H9 (cell line): Measurements from ENCODE around the gene CROCC. TPM values are rescaled to one million over a fixed set of nuclear protein-coding genes. Genes with fewer than 3 reads are reported as not detected.

Experiments used
- DNase-seq: peaks from one replicate; pipeline ENCODE4 v3.0.0-alpha.2; 2017
- H2AFZ ChIP-seq: one replicate; pipeline ENCODE4 v1.6.1; 2013; ENCODE audit warnings: mild to moderate bottlenecking, low read length, control low read depth, moderate library complexity
- H2AK5ac ChIP-seq: 2 replicates; pipeline ENCODE4 v1.6.1; 2013; ENCODE audit warnings: low read length, control low read depth, mixed read lengths; ENCODE audit not compliant: insufficient read length
- H2BK120ac ChIP-seq: one replicate; pipeline ENCODE4 v1.6.1; 2013; ENCODE audit warnings: low read depth, mild to moderate bottlenecking, low read length, control low read depth, inconsistent platforms; ENCODE audit not compliant: poor library complexity, severe bottlenecking
- H2BK12ac ChIP-seq: 2 replicates; pipeline ENCODE4 v1.6.1; 2013; ENCODE audit warnings: low read length, control low read depth, mixed read lengths, low read depth; ENCODE audit not compliant: insufficient read length
- H2BK15ac ChIP-seq: 2 replicates; pipeline ENCODE4 v1.6.1; 2013; ENCODE audit warnings: low read depth, low read length, control low read depth
- H2BK20ac ChIP-seq: one replicate; pipeline ENCODE4 v1.6.1; 2013; ENCODE audit warnings: low read depth, mild to moderate bottlenecking, low read length, control low read depth, inconsistent platforms; ENCODE audit not compliant: poor library complexity, severe bottlenecking
- H2BK5ac ChIP-seq: 2 replicates; pipeline ENCODE4 v1.6.1; 2013; ENCODE audit warnings: low read length, control low read depth, mixed read lengths; ENCODE audit not compliant: insufficient read length
- H3K14ac ChIP-seq: 2 replicates; pipeline ENCODE4 v1.6.1; 2013; ENCODE audit warnings: low read length, control low read depth; ENCODE audit not compliant: insufficient read depth
- H3K18ac ChIP-seq: 2 replicates; pipeline ENCODE4 v1.6.1; 2013; ENCODE audit warnings: low read depth, mild to moderate bottlenecking, mixed read lengths, low read length, control low read depth; ENCODE audit not compliant: insufficient read length
- H3K23ac ChIP-seq: 2 replicates; pipeline ENCODE4 v1.6.1; 2013; ENCODE audit warnings: low read length, control low read depth, mixed read lengths, low read depth; ENCODE audit not compliant: insufficient read length
- H3K23me2 ChIP-seq: 2 replicates; pipeline ENCODE4 v1.6.1; 2013; ENCODE audit warnings: low read depth, mild to moderate bottlenecking, mixed read lengths, low read length, control low read depth; ENCODE audit not compliant: insufficient read length, poor library complexity, severe bottlenecking
- H3K27ac ChIP-seq: 2 replicates; pipeline ENCODE4 v1.5.1; 2013; ENCODE audit warnings: low read length, control low read depth, mixed read lengths, low read depth; ENCODE audit not compliant: insufficient read length
- H3K27me3 ChIP-seq: 2 replicates; pipeline ENCODE4 v1.6.1; 2013; ENCODE audit warnings: low read length, control low read depth, inconsistent platforms; ENCODE audit not compliant: insufficient read depth
- H3K4ac ChIP-seq: 2 replicates; pipeline ENCODE4 v1.6.1; 2013; ENCODE audit warnings: low read depth, mild to moderate bottlenecking, control low read depth, inconsistent platforms, low read length, moderate library complexity
- H3K4me1 ChIP-seq: 2 replicates; pipeline ENCODE4 v1.6.1; 2013; ENCODE audit warnings: low read length, control low read depth, inconsistent platforms; ENCODE audit not compliant: insufficient read depth
- H3K4me2 ChIP-seq: 2 replicates; pipeline ENCODE4 v1.6.1; 2013; ENCODE audit warnings: low read length, control low read depth, mixed read lengths; ENCODE audit not compliant: insufficient read length, insufficient read depth
- H3K56ac ChIP-seq: 2 replicates; pipeline ENCODE4 v1.6.1; 2013; ENCODE audit warnings: low read depth, mild to moderate bottlenecking, mixed read lengths, low read length, control low read depth; ENCODE audit not compliant: insufficient read length
- H3K79me1 ChIP-seq: 2 replicates; pipeline ENCODE4 v1.6.1; 2013; ENCODE audit warnings: low read depth, mild to moderate bottlenecking, moderate library complexity, low read length, control low read depth, inconsistent platforms; ENCODE audit not compliant: insufficient read depth, poor library complexity, severe bottlenecking
- H3K79me2 ChIP-seq: 2 replicates; pipeline ENCODE4 v1.6.1; 2013; ENCODE audit warnings: low read length, control low read depth, inconsistent platforms; ENCODE audit not compliant: insufficient read depth
- H3K9ac ChIP-seq: 2 replicates; pipeline ENCODE4 v1.6.1; 2013; ENCODE audit warnings: low read length, control low read depth, mixed read lengths; ENCODE audit not compliant: insufficient read length; ENCODE audit errors: extremely low read depth
- H3K9me3 ChIP-seq: one replicate; pipeline ENCODE4 v1.6.1; 2013; ENCODE audit warnings: low read depth, low read length, inconsistent platforms; ENCODE audit not compliant: control insufficient read depth
- H3T11ph ChIP-seq: one replicate; pipeline ENCODE4 v1.6.1; 2013; ENCODE audit warnings: mild to moderate bottlenecking, low read length, control low read depth, inconsistent platforms
- H4K20me1 ChIP-seq: one replicate; pipeline ENCODE4 v1.6.1; 2013; ENCODE audit not compliant: control insufficient read depth, insufficient read length, insufficient read depth
- H4K5ac ChIP-seq: 2 replicates; pipeline ENCODE4 v1.6.1; 2013; ENCODE audit warnings: low read depth, mild to moderate bottlenecking, mixed read lengths, low read length, control low read depth; ENCODE audit not compliant: insufficient read length
- H4K8ac ChIP-seq: replicated peaks from 2 replicates; pipeline ENCODE4 v1.6.1; 2013; ENCODE audit warnings: low read length, control low read depth, mixed read lengths, low read depth; ENCODE audit not compliant: insufficient read length
- H4K91ac ChIP-seq: 2 replicates; pipeline ENCODE4 v1.6.1; 2013; ENCODE audit warnings: low read depth, mild to moderate bottlenecking, moderate library complexity, mixed read lengths, low read length, control low read depth; ENCODE audit not compliant: insufficient read length
- H3K27ac Mint-ChIP-seq, 3 experiments: 2 replicates in 2 of 3; 3 replicates in 1 of 3; pipeline ENCODE4 v1.8.0; 2020 to 2021; ENCODE audit warnings: mixed read lengths in 3 of 3, mild to moderate bottlenecking in 1 of 3, moderate library complexity in 1 of 3
- H3K27me3 Mint-ChIP-seq: 2 replicates; pipeline ENCODE4 v1.8.0; 2021; ENCODE audit warnings: low read depth, mild to moderate bottlenecking, moderate library complexity, mixed read lengths
- H3K36me3 Mint-ChIP-seq, 3 experiments: 2 replicates in 2 of 3; 3 replicates in 1 of 3; pipeline ENCODE4 v1.8.0; 2020 to 2021; ENCODE audit warnings: low read depth in 3 of 3, mixed read lengths in 3 of 3; ENCODE audit not compliant: insufficient read depth in 1 of 3
- H3K4me1 Mint-ChIP-seq, 2 experiments: 2 replicates each; pipeline ENCODE4 v1.8.0; 2020; ENCODE audit warnings: mixed read lengths in 2 of 2
- H3K4me3 Mint-ChIP-seq, 2 experiments: 2 replicates in 1 of 2; 3 replicates in 1 of 2; pipeline ENCODE4 v1.8.0; 2020 to 2021; ENCODE audit warnings: mild to moderate bottlenecking in 2 of 2, mixed read lengths in 2 of 2, moderate library complexity in 1 of 2
- H3K9me3 Mint-ChIP-seq, 2 experiments: 2 replicates in 1 of 2; 3 replicates in 1 of 2; pipeline ENCODE4 v1.8.0; 2020; ENCODE audit warnings: mild to moderate bottlenecking in 2 of 2, mixed read lengths in 2 of 2, moderate library complexity in 1 of 2
- WGBS: extraction: QIAGEN DNeasy Blood & Tissue Kit; methylation state at CpG from one replicate; pipeline ENCODE4 v1.1.7; 2013; ENCODE audit warnings: missing lambda C conversion rate, low lambda C conversion rate, mixed read lengths; ENCODE audit not compliant: insufficient read length; ENCODE audit errors: extremely low coverage; 5-methylcytosine and 5-hydroxymethylcytosine counted together
- total RNA-seq: library from RNA; stranded (reverse); gene quantifications from 2 replicates; pipeline ENCODE4 v1.2.1, GENCODE V29; 2021
- TF ChIP-seq, protein P1 (sequence below): fragments of 200-600 bp; sonication (generic); conservative IDR thresholded peaks from 3 replicates; pipeline ENCODE4 v1.8.0; 2021; ENCODE audit warnings: antibody characterized with exemption, mild to moderate bottlenecking

CROCC gene
- total RNA-seq, 1 experiment from 2014 or later, result 40.7 TPM

- TF ChIP-seq, protein P1, sequence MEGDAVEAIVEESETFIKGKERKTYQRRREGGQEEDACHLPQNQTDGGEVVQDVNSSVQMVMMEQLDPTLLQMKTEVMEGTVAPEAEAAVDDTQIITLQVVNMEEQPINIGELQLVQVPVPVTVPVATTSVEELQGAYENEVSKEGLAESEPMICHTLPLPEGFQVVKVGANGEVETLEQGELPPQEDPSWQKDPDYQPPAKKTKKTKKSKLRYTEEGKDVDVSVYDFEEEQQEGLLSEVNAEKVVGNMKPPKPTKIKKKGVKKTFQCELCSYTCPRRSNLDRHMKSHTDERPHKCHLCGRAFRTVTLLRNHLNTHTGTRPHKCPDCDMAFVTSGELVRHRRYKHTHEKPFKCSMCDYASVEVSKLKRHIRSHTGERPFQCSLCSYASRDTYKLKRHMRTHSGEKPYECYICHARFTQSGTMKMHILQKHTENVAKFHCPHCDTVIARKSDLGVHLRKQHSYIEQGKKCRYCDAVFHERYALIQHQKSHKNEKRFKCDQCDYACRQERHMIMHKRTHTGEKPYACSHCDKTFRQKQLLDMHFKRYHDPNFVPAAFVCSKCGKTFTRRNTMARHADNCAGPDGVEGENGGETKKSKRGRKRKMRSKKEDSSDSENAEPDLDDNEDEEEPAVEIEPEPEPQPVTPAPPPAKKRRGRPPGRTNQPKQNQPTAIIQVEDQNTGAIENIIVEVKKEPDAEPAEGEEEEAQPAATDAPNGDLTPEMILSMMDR, result no peak
- Histone ChIP-seq H3K23ac (no peak overlapping the region), H3K4me2 (no peak overlapping the region), H3K27ac (no peak overlapping the region), H4K5ac (no peak overlapping the region), H2BK20ac (no peak overlapping the region), H3K14ac (no peak overlapping the region), H3K4me1 (no peaks in the 10 kb centered on the region), H4K91ac (no peak overlapping the region), H4K20me1 (no peaks in the 10 kb centered on the region), H2AFZ (no peak overlapping the region), H2BK15ac (no peak overlapping the region), H2BK120ac (no peak overlapping the region), H3T11ph (no peak overlapping the region), H3K56ac (no peak overlapping the region), H3K9me3 (no peaks in the 10 kb centered on the region), H2BK5ac (no peak overlapping the region), H3K23me2 (peaks cover 10% of the 10 kb centered on the region), H3K79me1 (no peaks in the 10 kb centered on the region), H3K79me2 (no peaks in the 10 kb centered on the region), H3K4ac (no peak overlapping the region), H3K9ac (no peak overlapping the region), H3K18ac (no peak overlapping the region), H4K8ac (no peak overlapping the region), H2BK12ac (no peak overlapping the region), H2AK5ac (no peak overlapping the region), H3K27me3 (no peaks in the 10 kb centered on the region)
- Mint-ChIP-seq H3K36me3 (peaks cover 0 to 5% (median 0%) of the 10 kb centered on the region in 3 experiments; a peak in 1 of 7 replicates), H3K4me3 (no peak overlapping the region), H3K4me1 (peaks cover 13 to 14% of the 10 kb centered on the region in 2 experiments), H3K9me3 (no peaks in the 10 kb centered on the region; a peak in 1 of 5 replicates), H3K27me3 (no peaks in the 10 kb centered on the region), H3K27ac (peak overlapping the region in 1 of 3 experiments; percentile 38; a peak in 1 of 7 replicates)
- WGBS, result no CpG with 5 or more reads among the region's 4 CpGs
- no peak for DNase-seq
Observed at GRCh38 chr1:16906873-16907272, 14.9 kb upstream of the CROCC start.
